Stimulated activated naive CD8-positive, alpha-beta T cell treated with anti-CD3 and anti-CD28 coated beads, Interleukin-15, amount 100 ng/mL, for 72 hours (primary cell): Measurements from ENCODE around the gene PTCD1.
"Not testable (repeated sequence)": the region's sequence is repeated elsewhere in the genome, so short reads cannot be mapped to it uniquely, and the experiment has no call there.

Experiments
- ATAC-seq: fragments of 150-1000 bp; cut with Tn5 transposase; 2 replicates; pipeline ENCODE4 v1.10.0; 2021; ENCODE audit warnings: mild to moderate bottlenecking, moderate library complexity
- DNase-seq, 2 donors: peaks; one replicate each; pipeline ENCODE4 v3.0.0; 2021 to 2022
- H3K27ac Mint-ChIP-seq, 2 donors: one replicate each; pipeline ENCODE4 v1.8.0; 2022; ENCODE audit warnings: mild to moderate bottlenecking in 2 of 2, mixed read lengths in 2 of 2, moderate library complexity in 2 of 2
- H3K27me3 Mint-ChIP-seq: one replicate; pipeline ENCODE4 v1.8.0; 2022; ENCODE audit warnings: mixed read lengths
- H3K4me1 Mint-ChIP-seq: one replicate; pipeline ENCODE4 v1.8.0; 2022; ENCODE audit warnings: mild to moderate bottlenecking, mixed read lengths
- H3K4me3 Mint-ChIP-seq, 2 donors: one replicate each; pipeline ENCODE4 v1.8.0; 2022; ENCODE audit warnings: mild to moderate bottlenecking in 2 of 2, mixed read lengths in 2 of 2, moderate library complexity in 1 of 2
- H3K9me3 Mint-ChIP-seq, 2 donors: one replicate each; pipeline ENCODE4 v1.8.0; 2022; ENCODE audit warnings: mixed read lengths in 2 of 2

PTCD1 gene

GRCh38 chr7:99457650-99458493 lies 19.3 kb upstream of the PTCD1 start:
- Mint-ChIP-seq H3K4me1 (peaks cover 28% of the 10 kb centered on the region), H3K27me3 (no peaks in the 10 kb centered on the region), H3K4me3 (no peak overlapping the region), H3K9me3 (no peaks in the 10 kb centered on the region), H3K27ac (no peak overlapping the region)
- no peak for ATAC-seq
- no peak for DNase-seq

- H3K27me3 Mint-ChIP-seq: no peaks in the 10 kb centered on the region
- DNase-seq: no peak
- peak overlapping the region in 1 of 2 donors; percentile 77 for H3K27ac Mint-ChIP-seq
- H3K9me3 Mint-ChIP-seq: no peaks in the 10 kb centered on the region
- no peak for ATAC-seq
- H3K4me1 Mint-ChIP-seq: peaks cover 28% of the 10 kb centered on the region
- no peak overlapping the region for H3K4me3 Mint-ChIP-seq
These were observed 18.6 kb upstream of the PTCD1 start for GRCh38 chr7:99457050-99457649.

GRCh38 chr7:99456288-99456687 lies 17.7 kb upstream of the PTCD1 start:
- DNase-seq: no peak
- H3K9me3 Mint-ChIP-seq: no peaks in the 10 kb centered on the region
- no peak overlapping the region for H3K4me3 Mint-ChIP-seq
- H3K4me1 Mint-ChIP-seq: peaks cover 28% of the 10 kb centered on the region
- H3K27me3 Mint-ChIP-seq: no peaks in the 10 kb centered on the region
- ATAC-seq: no peak
- H3K27ac Mint-ChIP-seq: peak overlapping the region in 1 of 2 donors; percentile 77

- Mint-ChIP-seq H3K4me3 (no peak overlapping the region), H3K27ac (no peak overlapping the region), H3K9me3 (no peaks in the 10 kb centered on the region), H3K4me1 (peaks cover 27% of the 10 kb centered on the region), H3K27me3 (no peaks in the 10 kb centered on the region)
- DNase-seq (no peak), ATAC-seq (no peak)
These were observed 17.3 kb upstream of the PTCD1 start for GRCh38 chr7:99455874-99456273.

- Mint-ChIP-seq H3K4me3 (no peak overlapping the region), H3K9me3 (no peaks in the 10 kb centered on the region), H3K27me3 (no peaks in the 10 kb centered on the region), H3K4me1 (peaks cover 6% of the 10 kb centered on the region), H3K27ac (no peak overlapping the region)
- ATAC-seq (no peak), DNase-seq (no peak)
These were observed 14.5 kb upstream of the PTCD1 start for GRCh38 chr7:99453105-99453504.

- DNase-seq: no peak
- H3K4me1 Mint-ChIP-seq: peaks cover 6% of the 10 kb centered on the region
- H3K27me3 Mint-ChIP-seq: no peaks in the 10 kb centered on the region
- no peaks in the 10 kb centered on the region for H3K9me3 Mint-ChIP-seq
- H3K4me3 Mint-ChIP-seq: no peak overlapping the region
- peak overlapping the region in 1 of 2 donors; percentile 44 for H3K27ac Mint-ChIP-seq
- ATAC-seq: no peak
These were observed 13.9 kb upstream of the PTCD1 start for GRCh38 chr7:99452541-99452940.

DNA sequence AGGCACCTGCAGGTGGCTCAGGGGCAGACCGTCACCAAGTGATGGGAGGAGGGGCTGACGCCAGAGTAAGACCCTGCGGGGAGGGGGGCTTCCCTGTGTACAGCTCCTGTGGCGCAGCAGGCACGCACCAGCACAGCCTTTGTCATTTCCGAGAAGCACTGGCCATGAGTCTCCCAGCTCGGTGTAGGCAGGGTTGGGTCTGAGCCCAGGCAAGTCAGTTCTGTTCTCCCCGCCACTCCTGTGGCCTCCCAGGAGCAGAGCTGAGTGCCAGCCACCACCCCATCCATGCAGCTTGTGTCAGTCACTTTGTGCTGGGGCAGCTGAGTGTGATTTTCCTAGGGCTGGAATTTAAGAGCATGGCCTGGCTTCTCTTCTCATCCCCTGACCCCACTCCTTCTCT lies 13.3 kb upstream of the PTCD1 start:
- DNase-seq: no peak
- ATAC-seq: no peak
- H3K27ac Mint-ChIP-seq: no peak overlapping the region
- H3K27me3 Mint-ChIP-seq: no peaks in the 10 kb centered on the region
- H3K4me1 Mint-ChIP-seq: peaks cover 6% of the 10 kb centered on the region
- H3K4me3 Mint-ChIP-seq: no peak overlapping the region
- no peaks in the 10 kb centered on the region for H3K9me3 Mint-ChIP-seq

DNA sequence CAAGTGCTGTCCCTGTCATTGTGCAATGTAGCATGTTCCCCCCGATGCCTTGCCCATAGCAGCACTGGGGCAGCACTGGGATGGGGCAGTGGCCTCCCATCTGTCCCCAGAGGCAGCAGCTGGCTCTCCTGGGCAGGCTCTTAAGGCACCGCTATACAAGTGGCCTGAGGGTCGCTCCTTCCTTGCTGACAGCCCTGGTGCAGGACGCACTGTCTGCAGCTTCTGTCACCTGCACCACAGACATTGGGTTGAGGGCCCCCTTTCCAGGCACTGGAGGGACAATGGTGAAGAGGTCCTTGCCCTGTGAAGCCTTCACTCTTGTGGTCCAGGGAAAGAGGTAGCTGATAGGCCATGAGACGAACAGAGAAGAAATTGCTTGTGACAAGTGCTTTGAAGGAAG lies 10.7 kb upstream of the PTCD1 start:
- H3K4me1 Mint-ChIP-seq: no peaks in the 10 kb centered on the region
- no peak overlapping the region for H3K4me3 Mint-ChIP-seq
- ATAC-seq (no peak), DNase-seq (no peak)
- H3K9me3 Mint-ChIP-seq: no peaks in the 10 kb centered on the region
- H3K27me3 Mint-ChIP-seq: no peaks in the 10 kb centered on the region
- H3K27ac Mint-ChIP-seq: no peak overlapping the region

GRCh38 chr7:99448855-99449254 lies 10.3 kb upstream of the PTCD1 start:
- no peak overlapping the region for H3K4me3 Mint-ChIP-seq
- H3K9me3 Mint-ChIP-seq: no peaks in the 10 kb centered on the region
- DNase-seq (no peak), ATAC-seq (no peak)
- H3K27ac Mint-ChIP-seq: no peak overlapping the region
- no peaks in the 10 kb centered on the region for H3K4me1 Mint-ChIP-seq
- no peaks in the 10 kb centered on the region for H3K27me3 Mint-ChIP-seq

DNA sequence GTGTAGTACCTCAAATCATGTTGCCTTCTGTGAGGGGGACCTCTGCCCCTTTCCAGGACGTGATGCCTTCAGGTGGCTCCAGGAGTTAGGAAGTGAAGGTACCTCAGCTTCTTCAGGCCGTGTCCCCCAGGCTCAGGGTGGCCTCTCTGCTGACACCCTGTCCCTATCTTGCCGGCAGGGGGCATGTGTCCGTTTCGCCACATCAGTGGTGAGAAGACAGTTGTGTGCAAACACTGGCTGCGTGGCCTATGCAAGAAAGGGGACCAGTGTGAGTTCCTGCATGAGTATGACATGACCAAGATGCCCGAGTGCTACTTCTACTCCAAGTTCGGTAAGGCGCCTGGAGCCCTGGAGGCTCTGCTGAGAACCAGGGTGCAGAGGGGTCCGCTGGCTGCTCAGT lies 9.3 kb upstream of the PTCD1 start:
- H3K27ac Mint-ChIP-seq: no peak overlapping the region
- DNase-seq (no peak), ATAC-seq (no peak)
- no peak overlapping the region for H3K4me3 Mint-ChIP-seq
- no peaks in the 10 kb centered on the region for H3K9me3 Mint-ChIP-seq
- no peaks in the 10 kb centered on the region for H3K27me3 Mint-ChIP-seq
- H3K4me1 Mint-ChIP-seq: peaks cover 5% of the 10 kb centered on the region

DNA sequence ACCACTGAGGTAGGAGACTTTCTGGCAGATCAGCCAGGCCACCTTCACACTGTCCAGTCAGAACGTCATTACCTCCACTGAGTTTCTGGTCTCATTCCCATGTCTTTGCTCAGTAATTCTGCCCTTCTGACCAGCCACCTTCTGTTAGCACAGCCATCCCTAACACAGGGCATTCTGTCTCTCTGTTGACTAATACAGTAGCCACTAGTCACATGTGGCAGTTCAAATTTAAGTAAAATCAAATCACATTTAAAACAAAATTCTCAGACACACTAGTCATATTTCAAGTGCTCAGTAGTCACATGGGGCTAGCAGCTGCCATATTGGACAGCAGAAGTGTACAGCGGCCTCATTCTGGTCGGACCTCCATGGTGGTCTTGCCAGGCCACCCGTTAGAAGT lies 7.5 kb upstream of the PTCD1 start:
- DNase-seq (no peak), ATAC-seq (no peak)
- Mint-ChIP-seq H3K9me3 (no peaks in the 10 kb centered on the region), H3K27me3 (no peaks in the 10 kb centered on the region), H3K4me1 (peaks cover 15% of the 10 kb centered on the region), H3K27ac (no peak overlapping the region), H3K4me3 (no peak overlapping the region)

DNA sequence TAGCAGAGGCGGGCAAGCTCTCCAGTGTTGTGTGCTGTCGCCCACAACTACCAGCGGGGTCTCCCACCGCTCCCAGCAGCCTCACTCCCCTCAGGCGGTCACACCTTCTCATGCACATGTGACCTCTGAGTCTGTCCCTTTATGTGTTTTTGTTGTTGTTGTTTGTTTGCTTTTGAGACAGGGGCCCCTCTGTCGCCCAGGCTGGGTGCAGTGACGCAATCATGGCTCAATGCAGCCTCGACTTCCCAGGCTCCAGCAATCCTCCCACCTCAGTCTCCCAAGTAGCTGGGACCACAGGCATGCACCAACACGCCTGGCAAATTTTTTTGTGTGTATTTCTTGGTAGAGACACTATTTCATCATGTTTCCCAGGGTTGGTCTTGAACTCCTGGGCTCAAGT lies 1.6 kb upstream of the PTCD1 start:
- DNase-seq: no peak
- Mint-ChIP-seq H3K27me3 (no peaks in the 10 kb centered on the region), H3K4me1 (peaks cover 54% of the 10 kb centered on the region), H3K9me3 (no peaks in the 10 kb centered on the region), H3K4me3 (peak overlapping the region; percentile 96), H3K27ac (peak overlapping the region in 1 of 2 donors; percentile 36)
- ATAC-seq: no peak

GRCh38 chr7:99437946-99438572 lies 539 bp downstream of the PTCD1 start:
- DNase-seq: no peak
- Mint-ChIP-seq H3K4me1 (peaks cover 58% of the 10 kb centered on the region), H3K27me3 (no peaks in the 10 kb centered on the region), H3K27ac (peak overlapping the region; percentile 40 to 100), H3K9me3 (no peaks in the 10 kb centered on the region), H3K4me3 (peak overlapping the region; percentile 96)
- peak; percentile 36 for ATAC-seq

DNA sequence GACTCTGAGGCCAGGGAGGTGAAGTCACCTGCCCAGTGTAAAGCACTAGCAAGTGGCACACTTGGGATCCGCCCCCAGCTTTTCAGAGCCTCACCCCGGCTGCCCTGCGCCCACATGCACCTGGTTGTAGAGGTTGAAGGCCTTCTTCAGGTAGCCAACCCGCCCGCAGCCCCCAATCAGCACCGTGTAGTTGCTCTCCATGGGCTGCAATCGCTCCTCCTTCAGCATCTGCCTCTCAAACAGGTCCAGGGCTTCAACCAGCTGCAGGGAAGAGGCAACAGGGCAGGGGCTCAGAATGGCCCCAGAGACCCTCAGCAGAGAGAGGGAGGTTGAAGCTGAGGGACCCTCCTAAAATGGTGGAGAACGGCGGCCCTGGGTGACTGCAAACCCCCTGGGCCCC lies 5.4 kb downstream of the PTCD1 start:
- H3K27ac Mint-ChIP-seq: peak overlapping the region in 1 of 2 donors; percentile 95
- peaks cover 24% of the 10 kb centered on the region for H3K4me1 Mint-ChIP-seq
- ATAC-seq: no peak

DNA sequence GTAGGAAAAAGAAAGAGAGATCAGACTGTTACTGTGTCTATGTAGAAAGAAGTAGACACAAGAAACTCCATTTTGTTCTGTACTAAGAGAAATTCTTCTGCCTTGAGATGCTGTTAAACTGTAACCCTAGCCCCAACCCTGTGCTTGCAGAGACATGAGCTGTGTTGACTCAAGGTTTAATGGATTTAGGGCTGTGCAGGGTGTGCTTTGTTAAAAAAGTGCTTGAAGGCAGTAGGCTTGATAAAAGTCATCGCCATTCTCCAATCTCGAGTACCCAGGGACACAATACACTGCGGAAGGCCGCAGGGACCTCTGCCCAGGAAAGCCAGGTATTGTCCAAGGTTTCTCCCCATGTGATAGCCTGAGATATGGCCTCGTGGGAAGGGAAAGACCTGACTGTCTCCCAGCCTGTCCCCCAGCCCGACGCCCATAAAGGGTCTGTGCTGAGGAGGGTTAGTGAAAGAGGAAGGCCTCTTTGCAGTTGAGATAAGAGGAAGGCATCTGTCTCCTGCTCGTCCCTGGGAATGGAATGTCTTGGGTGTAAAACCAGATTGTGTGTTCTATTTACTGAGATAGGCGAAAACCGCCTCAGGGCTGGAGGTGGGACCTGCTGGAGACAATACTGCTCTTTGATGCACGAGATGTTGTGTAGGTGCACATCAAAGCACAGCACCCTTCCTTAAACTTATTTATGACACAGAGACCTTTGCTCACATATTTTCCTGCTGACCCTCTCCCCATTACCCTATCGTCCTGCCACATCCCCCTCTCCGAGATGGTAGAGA lies 6.7 kb downstream of the PTCD1 start:
- not testable (repeated sequence) for DNase-seq, ATAC-seq, H3K27me3 Mint-ChIP-seq, H3K9me3 Mint-ChIP-seq, H3K4me3 Mint-ChIP-seq
- Mint-ChIP-seq H3K27ac (peak overlapping the region in 1 of 2 donors; percentile 93), H3K4me1 (peaks cover 13% of the 10 kb centered on the region)

More for the DNA sequence above, 5.4 kb downstream of the PTCD1 start:
- no peaks in the 10 kb centered on the region for H3K9me3 Mint-ChIP-seq
- no peak for DNase-seq
- no peak overlapping the region for H3K4me3 Mint-ChIP-seq
- H3K27me3 Mint-ChIP-seq: no peaks in the 10 kb centered on the region
